ENCODE data around the gene P3H4. TPM values are rescaled to one million over a fixed set of nuclear protein-coding genes. Genes with fewer than 3 reads are reported as not detected.

Gene P3H4
- total RNA-seq, 1 experiment from 2014 or later, result 58.9 TPM

DNA sequence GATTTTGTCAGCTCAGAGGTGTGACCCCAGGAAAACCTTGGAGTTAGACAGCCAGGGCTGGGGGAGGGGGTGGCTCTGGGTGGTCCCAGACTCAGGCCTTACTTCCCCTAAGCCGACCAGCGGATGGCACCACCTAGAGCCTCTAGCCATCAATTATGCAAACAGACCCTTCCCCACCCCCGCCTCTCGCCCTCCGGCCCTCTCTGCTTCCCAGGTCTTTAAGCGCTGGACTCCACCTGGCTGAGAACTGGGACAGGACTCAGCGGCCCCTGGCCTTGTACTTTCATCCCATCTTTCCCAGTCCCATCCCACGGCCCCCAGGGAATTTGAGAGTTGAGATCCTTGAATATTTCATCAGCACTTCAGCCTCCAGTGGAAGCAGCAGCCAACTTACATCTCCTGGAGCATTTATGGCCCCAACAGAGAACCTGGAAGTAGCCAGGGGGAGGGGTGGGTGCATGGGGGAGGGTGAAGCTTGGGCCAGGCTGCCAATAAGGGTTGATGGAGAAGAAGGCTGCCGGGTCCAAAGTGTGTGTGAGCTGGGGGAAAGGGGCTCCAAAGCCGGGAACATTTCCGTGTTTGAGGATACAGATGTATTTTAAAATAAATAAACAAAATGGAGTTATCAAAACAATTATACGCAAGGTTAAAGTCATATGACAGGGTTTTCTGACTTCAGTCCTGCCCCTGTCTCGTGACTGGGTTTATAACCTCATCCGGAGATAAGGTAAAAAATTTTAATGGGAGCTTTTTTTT is 17.8 kb downstream of the P3H4 start:
- intact Hi-C loops (cut with micrococcal nuclease; ENCODE audit: unreplicated experiment), result no loop called here
- no peaks in the 10 kb centered on the region for H3K36me3 ChIP-seq (ENCODE audit: control insufficient read depth, insufficient read depth, low read length)
- in situ Hi-C loops (cut with HindIII; ENCODE audit: low pct_unique_long_range_greater_than_20kb, low sequenced_read_pairs), result no loop called here
- BruUV-seq (replicated peaks), result no TSS peak
- POLR2A ChIA-PET, result interaction anchor here (1.4 kb wide), 1 partner anchor 16 kb away, joined by 3 read pairs; no protein-coding TSS in a partner anchor
- CTCF ChIA-PET, result interaction anchor here (1.0 to 1.6 kb wide), 3 partner anchors 7 to 36 kb away, joined by 3 to 5 read pairs (median 4); partner anchors contain the start of gene JUP
- no peak; the same call in 1 of the 2 replicates for ATAC-seq
- H3K9me3 ChIP-seq (ENCODE audit: control insufficient read depth, insufficient read depth, low read depth, low read length), result no peaks in the 10 kb centered on the region
- H3K4me1 ChIP-seq (ENCODE audit: control insufficient read depth, insufficient read depth, low read length), result peaks cover 46% of the 10 kb centered on the region
- no peaks in the 10 kb centered on the region for H3K27me3 ChIP-seq (ENCODE audit: control insufficient read depth, insufficient read depth, low read length)
- no peak for DNase-seq (ENCODE audit: low read depth, low spot score)
- 0 out of 2 replicates have a peak, but pooled peaks have one; percentile 27 for TF ChIP-seq TCF7L2 (IDR thresholded peaks at IDR 0.05; ENCODE audit: low read depth, low read length)
- TF ChIP-seq, protein P1, sequence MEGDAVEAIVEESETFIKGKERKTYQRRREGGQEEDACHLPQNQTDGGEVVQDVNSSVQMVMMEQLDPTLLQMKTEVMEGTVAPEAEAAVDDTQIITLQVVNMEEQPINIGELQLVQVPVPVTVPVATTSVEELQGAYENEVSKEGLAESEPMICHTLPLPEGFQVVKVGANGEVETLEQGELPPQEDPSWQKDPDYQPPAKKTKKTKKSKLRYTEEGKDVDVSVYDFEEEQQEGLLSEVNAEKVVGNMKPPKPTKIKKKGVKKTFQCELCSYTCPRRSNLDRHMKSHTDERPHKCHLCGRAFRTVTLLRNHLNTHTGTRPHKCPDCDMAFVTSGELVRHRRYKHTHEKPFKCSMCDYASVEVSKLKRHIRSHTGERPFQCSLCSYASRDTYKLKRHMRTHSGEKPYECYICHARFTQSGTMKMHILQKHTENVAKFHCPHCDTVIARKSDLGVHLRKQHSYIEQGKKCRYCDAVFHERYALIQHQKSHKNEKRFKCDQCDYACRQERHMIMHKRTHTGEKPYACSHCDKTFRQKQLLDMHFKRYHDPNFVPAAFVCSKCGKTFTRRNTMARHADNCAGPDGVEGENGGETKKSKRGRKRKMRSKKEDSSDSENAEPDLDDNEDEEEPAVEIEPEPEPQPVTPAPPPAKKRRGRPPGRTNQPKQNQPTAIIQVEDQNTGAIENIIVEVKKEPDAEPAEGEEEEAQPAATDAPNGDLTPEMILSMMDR (IDR thresholded peaks at IDR 0.05), result no peak
- peak overlapping the region; percentile 11 to 45; a peak in 3 of 4 replicates for H3K4me3 ChIP-seq (ENCODE audit: low read depth in 2 of 2, low read length in 2 of 2)
- peak overlapping the region; percentile 90 for H3K27ac ChIP-seq (ENCODE audit: low read length)

DNA sequence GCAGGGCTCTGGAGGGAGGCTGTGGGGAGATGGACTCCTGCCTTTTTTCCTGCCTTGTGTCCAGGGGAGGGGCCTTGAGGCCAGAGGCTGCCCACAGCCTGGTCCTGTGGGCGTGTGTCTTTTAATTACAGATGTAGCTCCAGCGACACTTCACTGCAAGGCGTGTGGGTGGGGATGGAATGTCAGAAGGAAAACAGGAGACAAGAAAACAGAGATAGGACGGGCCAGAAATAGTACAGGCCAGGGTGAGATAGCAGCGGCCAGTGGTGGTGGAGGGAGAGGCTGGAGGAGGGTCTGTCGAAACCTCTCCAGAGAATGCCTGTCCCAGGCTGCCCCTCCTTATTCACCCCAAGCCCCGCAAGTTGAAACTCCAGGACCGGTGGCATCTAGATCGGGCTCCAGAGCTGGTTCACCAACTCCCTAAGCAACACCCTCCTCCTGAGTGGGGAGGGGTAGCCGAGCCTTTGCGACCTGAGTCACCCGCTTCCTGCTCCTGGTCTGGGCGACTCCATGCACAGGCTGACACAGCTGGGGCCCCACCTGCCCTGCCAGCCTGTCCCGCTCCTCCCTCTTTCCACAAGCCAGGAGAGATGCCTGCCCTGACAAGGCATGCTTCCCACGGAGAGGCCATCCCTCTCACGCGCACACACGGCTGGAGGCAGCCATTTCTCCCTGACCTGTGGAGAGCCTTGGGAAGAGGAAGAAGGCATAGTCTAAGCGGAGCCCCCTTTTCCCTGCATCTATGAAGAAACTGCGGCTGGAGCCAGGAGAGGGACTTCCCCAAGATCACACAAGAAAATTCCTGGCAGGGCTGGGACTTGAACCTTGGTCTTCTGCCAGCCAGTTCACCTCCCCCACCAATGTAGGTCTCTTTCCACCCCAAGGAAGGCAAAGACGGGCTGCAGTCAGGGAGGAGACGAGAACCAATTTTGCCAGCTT is 18.6 kb downstream of the P3H4 start:
- TF ChIP-seq, protein P2, sequence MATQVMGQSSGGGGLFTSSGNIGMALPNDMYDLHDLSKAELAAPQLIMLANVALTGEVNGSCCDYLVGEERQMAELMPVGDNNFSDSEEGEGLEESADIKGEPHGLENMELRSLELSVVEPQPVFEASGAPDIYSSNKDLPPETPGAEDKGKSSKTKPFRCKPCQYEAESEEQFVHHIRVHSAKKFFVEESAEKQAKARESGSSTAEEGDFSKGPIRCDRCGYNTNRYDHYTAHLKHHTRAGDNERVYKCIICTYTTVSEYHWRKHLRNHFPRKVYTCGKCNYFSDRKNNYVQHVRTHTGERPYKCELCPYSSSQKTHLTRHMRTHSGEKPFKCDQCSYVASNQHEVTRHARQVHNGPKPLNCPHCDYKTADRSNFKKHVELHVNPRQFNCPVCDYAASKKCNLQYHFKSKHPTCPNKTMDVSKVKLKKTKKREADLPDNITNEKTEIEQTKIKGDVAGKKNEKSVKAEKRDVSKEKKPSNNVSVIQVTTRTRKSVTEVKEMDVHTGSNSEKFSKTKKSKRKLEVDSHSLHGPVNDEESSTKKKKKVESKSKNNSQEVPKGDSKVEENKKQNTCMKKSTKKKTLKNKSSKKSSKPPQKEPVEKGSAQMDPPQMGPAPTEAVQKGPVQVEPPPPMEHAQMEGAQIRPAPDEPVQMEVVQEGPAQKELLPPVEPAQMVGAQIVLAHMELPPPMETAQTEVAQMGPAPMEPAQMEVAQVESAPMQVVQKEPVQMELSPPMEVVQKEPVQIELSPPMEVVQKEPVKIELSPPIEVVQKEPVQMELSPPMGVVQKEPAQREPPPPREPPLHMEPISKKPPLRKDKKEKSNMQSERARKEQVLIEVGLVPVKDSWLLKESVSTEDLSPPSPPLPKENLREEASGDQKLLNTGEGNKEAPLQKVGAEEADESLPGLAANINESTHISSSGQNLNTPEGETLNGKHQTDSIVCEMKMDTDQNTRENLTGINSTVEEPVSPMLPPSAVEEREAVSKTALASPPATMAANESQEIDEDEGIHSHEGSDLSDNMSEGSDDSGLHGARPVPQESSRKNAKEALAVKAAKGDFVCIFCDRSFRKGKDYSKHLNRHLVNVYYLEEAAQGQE (IDR thresholded peaks at IDR 0.05; ENCODE audit: insufficient read depth in 1 of 2, low read depth in 2 of 2, low read length in 1 of 2), result no peak
- 0 out of 2 replicates have a peak, but pooled peaks have one; percentile 50 for TF ChIP-seq SIN3A (IDR thresholded peaks at IDR 0.05; ENCODE audit: borderline replicate concordance, insufficient read depth, low read depth, low read length)
- TF ChIP-seq, protein P1 (IDR thresholded peaks at IDR 0.05), result no peak
- TF ChIP-seq TCF7L2 (IDR thresholded peaks at IDR 0.05; ENCODE audit: low read depth, low read length), result 0 out of 2 replicates have a peak, but pooled peaks have one; percentile 65
- TF ChIP-seq POLR2AphosphoS5 (IDR thresholded peaks at IDR 0.05; ENCODE audit: low read depth, low read length), result peak; percentile 28; the same call in 1 of the 2 replicates
- DNase-seq (ENCODE audit: low read depth, low spot score), result no peak
- H3K9me3 ChIP-seq (ENCODE audit: control insufficient read depth, insufficient read depth, low read depth, low read length), result no peaks in the 10 kb centered on the region
- POLR2A ChIA-PET, result interaction anchor here (1.2 to 1.4 kb wide), 2 partner anchors 12 to 15 kb away, joined by 3 to 7 read pairs; no protein-coding TSS in a partner anchor
- peaks cover 46% of the 10 kb centered on the region for H3K4me1 ChIP-seq (ENCODE audit: control insufficient read depth, insufficient read depth, low read length)
- no peaks in the 10 kb centered on the region for H3K36me3 ChIP-seq (ENCODE audit: control insufficient read depth, insufficient read depth, low read length)
- H3K4me3 ChIP-seq (ENCODE audit: low read depth in 2 of 2, low read length in 2 of 2), result peak overlapping the region; percentile 11 to 45
- in situ Hi-C loops (cut with HindIII; ENCODE audit: low pct_unique_long_range_greater_than_20kb, low sequenced_read_pairs), result no loop called here
- H3K27ac ChIP-seq (ENCODE audit: low read length), result peak overlapping the region; percentile 90
- BruUV-seq (replicated peaks), result no TSS peak
- CTCF ChIA-PET, result interaction anchor here (0.5 to 1.0 kb wide), 2 partner anchors 15 to 45 kb away, joined by 3 to 4 read pairs; no protein-coding TSS in a partner anchor
- ATAC-seq, result peak; percentile 92
- intact Hi-C loops (cut with micrococcal nuclease; ENCODE audit: unreplicated experiment), result no loop called here
- no peaks in the 10 kb centered on the region for H3K27me3 ChIP-seq (ENCODE audit: control insufficient read depth, insufficient read depth, low read length)
